HFF-Myc (cell line): ENCODE data around the gene MAP2K7.
"Not testable (repeated sequence)": the region's sequence is repeated elsewhere in the genome, so short reads cannot be mapped to it uniquely, and the experiment has no call there.

Experiments
- DNase-seq: peaks from one replicate; pipeline ENCODE4 v3.0.0-alpha.2; 2011; ENCODE audit warnings: low read depth; ENCODE audit errors: extremely low read depth
- H3K4me3 ChIP-seq: replicated peaks from 2 replicates; pipeline ENCODE4 v1.5.1; 2011; ENCODE audit warnings: low read depth, mild to moderate bottlenecking, control low read depth, low read length
- TF ChIP-seq, protein P1 (sequence below): IDR thresholded peaks from 2 replicates; pipeline ENCODE4 v1.5.1; 2012; ENCODE audit warnings: mild to moderate bottlenecking, low read depth, low read length, control low read depth; ENCODE audit errors: missing control alignments

The MAP2K7 gene

DNA sequence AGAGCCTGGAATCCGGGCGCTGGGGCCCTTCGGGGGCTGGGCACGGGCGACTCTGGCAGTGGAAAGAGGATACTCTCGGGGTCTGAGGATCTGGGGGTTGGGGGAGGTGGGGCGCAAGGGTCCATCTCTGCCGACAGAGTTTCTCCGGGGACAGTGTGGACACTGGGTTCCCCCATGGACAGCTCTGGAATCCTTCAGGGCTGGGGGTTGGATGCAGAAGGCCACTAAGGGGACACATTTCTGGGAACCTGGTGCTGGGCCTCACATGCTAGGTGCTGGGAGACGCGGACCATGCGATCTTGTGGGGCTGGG lies 13.2 kb downstream of the MAP2K7 start:
- H3K4me3 ChIP-seq: peak overlapping the region; percentile 13; the same call in 1 of the 2 replicates
- DNase-seq: no peak
- TF ChIP-seq, protein P1, sequence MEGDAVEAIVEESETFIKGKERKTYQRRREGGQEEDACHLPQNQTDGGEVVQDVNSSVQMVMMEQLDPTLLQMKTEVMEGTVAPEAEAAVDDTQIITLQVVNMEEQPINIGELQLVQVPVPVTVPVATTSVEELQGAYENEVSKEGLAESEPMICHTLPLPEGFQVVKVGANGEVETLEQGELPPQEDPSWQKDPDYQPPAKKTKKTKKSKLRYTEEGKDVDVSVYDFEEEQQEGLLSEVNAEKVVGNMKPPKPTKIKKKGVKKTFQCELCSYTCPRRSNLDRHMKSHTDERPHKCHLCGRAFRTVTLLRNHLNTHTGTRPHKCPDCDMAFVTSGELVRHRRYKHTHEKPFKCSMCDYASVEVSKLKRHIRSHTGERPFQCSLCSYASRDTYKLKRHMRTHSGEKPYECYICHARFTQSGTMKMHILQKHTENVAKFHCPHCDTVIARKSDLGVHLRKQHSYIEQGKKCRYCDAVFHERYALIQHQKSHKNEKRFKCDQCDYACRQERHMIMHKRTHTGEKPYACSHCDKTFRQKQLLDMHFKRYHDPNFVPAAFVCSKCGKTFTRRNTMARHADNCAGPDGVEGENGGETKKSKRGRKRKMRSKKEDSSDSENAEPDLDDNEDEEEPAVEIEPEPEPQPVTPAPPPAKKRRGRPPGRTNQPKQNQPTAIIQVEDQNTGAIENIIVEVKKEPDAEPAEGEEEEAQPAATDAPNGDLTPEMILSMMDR: no peak

DNA sequence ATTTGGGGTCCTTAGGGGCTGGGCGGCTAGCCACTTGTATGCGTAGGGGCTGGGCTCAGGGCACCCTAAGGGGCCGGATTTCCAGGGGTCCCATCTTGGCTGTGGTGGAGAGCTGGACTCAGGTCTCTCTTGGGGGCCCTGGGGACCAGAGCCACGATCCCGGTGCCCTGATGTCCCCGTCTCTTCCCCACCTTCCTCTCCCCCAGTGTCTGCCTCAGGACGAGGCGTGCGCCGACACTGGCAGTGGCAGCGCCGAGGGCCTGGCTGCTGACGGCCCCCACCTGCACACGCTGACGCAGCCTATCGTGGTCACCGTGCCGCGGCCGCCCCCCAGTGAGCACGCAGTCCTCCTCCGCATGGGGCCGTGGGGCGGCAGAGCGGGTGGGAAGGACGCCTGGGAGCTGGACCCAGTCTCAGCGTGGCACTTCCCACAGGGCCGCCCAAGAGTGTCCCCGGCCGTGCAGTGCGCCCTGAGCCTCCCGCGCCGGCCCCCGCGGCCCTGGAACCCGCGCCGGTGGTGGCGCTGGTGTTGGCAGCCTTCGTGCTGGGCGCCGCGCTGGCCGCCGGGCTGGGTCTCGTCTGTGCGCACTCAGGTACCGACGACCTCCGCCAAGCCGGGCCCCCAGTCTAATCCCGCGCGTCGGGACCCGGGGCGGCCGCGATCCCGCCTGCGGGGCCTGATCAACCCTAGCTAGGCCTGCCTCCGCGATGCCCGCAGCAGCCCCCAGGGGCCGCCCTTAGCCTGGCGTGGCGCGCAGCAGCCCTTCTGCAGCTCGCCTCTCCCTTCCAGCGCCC lies 13.8 kb downstream of the MAP2K7 start:
- peak overlapping the region; percentile 13; the same call in 1 of the 2 replicates for H3K4me3 ChIP-seq
- DNase-seq: no peak
- TF ChIP-seq, protein P1: peak; percentile 62

DNA sequence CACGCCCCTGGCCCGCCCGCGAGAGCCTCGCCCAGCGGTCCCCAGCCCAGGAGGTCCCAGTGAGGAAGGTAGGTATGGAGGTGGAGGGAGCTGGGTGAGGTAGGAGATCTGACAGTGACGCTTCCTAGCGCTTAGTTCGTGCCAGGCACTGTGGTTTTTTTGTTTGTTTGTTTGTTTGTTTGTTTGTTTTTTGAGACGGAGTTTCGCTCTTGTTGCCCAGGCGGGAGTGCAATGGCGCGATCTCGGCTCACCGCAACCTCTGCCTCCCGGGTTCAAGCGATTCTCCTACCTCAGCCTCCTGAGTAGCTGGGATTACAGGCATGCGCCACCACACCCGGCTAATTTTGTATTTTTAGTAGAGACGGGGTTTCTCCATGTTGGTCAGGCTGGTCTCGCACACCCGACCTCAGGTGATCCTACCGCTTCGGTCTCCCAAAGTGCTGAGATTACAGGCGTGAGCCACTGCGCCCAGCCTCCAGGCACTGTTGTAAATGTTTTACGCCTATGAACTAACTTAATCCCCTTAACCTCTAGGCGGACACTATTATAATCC lies 14.5 kb downstream of the MAP2K7 start:
- not testable (repeated sequence) for DNase-seq
- 0 out of 2 replicates have a peak overlapping the region, but pooled peaks have one; percentile 13 for H3K4me3 ChIP-seq

DNA sequence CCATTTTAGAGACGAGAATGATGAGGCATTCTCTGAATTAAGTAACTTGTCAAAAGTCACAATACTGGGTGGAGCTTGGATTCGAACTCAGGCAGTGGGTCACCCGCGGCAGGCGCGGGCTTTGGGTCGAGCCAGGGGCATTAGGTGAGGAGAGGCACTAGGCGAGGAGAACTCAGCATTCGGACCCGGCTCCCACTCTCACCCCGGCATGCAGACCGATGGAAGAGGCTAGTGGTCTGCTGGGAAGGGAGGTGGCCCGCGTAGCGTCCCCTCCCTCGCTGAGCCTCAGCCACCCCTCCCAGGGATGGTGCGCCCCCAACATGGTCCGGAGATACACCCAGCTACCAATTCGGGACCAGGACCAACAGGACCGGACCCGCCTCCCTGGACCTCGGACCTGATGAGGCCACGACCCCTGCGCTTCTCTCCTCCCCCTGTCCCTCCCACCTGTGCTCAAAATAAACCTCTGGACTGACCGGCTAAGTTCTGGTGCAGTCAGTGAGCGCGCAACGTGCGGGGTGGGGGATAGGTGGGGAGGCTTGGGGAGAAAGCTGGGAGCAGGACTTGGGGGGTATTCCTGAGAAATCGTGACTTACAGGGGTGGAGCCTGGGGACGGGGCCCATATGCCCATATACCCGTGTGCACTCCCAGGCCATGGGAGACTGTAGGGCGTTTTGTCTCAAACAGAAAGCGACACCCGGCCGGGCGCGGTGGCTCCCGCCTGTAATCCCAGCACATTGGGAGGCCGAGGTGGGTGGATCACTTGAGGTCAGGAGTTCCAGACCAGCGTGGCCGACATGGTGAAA lies 15.1 kb downstream of the MAP2K7 start:
- H3K4me3 ChIP-seq: no peak overlapping the region
- TF ChIP-seq, protein P1: no peak
- no peak for DNase-seq

DNA sequence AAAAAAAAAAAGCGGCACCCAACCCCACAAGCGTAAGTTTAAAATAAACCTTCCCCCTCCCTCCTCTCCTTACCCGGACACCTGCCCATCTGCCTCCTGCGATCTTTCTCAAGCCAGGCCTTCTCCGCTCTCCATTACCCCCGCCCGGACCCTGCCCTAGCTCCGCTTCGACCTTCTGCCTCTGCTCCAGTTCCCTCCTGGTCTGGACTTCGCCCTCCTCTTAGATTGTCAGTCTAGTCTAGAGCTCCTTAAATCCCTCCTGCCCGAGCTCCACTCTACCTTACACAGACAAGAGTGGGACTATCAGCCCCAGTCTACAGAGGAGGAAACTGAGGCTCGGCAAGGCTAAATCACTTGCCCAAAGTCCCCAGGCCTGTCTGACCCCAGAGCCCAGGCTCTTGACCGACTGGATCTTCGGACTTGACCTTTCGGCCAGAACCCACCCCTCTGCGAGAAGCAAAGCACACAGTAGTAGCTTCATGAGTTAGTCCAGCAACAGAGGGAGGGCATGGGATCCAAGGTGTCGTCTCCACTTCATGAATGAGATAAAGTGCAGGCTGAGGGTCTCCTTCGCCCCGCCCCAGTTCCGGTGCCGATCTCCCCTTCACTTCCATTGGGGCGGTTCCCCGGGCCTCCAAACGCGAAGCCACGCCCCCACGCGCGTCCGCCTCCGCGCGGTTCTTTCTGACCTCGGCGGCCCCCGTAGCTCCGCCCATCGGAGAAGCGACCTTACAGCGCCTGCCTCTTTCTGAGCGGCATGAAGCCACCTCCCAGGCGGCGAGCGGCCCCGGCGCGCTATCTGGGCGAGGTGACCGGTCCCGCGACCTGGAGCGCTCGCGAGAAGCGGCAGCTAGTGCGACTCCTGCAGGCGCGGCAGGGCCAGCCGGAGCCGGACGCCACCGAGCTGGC lies 16.2 kb downstream of the MAP2K7 start, which contains the start of gene SNAPC2:
Gene SNAPC2 (plus strand): TSS at position 729 of the 909 bp plus-strand sequence. CDS start 29 bp downstream, at position 758.
- peak within 1 kb of the TSS; percentile 56 for H3K4me3 ChIP-seq
- TF ChIP-seq, protein P1: no peak
- DNase-seq: peak; percentile 72

DNA sequence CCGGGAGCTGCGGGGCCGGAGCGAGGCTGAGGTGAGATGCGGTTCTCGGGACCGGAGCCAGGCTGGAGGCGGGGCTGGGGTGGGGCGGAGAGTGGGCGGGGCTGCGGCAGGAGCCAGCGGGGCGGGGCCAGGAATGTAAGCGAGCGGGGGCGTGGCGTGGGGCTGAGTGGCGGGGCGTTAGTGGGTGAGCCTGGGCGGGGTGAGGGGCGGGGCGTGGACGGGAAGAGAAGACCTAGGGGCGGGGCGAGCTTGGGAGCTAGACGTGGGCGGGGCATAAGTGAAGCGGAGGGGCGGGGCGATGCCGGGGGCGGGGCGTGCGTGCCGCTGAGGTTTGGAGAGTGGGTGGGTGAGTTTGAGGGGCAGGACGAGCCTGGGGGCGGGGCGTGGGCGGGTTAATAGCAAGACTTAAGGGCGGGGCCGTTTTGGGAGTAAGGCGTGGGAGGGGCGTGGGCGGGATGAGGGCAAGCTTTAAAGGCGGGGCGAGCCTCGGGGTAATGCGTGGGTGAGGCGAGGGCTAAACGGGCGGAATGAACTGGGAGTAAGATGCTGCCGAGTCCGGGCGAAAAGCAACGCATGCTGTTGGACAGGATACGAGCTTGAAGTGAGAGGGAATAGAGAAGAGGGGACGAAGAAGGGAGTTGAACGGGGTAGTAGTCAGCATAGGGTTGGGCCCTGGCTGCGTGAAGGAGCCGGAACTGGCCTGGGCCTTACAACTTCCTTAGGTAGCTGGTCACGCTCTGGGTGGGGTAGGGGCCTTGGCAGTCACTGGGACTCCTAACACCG lies 17.0 kb downstream of the MAP2K7 start:
- TF ChIP-seq, protein P1: no peak
- H3K4me3 ChIP-seq: peak overlapping the region; percentile 56
- DNase-seq: peak; percentile 70
